LNCAP (cell line): ENCODE results near the gene MX2.

Experiments
- TF ChIP-seq, protein P1 (sequence below): fragments of 450-650 bp; IDR thresholded peaks from 2 replicates; pipeline ENCODE4 v1.5.1; 2017; ENCODE audit warnings: mild to moderate bottlenecking

Gene MX2

DNA sequence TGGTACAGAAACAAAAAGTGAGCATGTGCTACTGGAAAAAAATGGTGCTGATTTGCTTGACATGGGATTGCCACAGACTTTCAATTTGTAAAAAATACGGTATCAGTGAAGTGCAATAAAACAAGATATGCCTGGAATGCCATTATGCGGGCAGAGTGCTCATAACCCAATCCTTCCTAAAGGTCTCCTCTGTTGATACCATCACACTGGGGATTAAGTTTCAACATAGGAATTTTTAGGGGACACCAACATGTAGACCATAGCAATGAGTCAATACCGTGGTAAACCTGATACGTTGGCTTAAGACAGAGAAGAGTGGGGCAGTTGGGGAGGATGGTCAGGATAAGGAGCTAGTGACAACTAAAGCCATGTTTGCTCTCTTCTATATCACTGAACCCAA lies 84.8 kb downstream of the MX2 start:
- TF ChIP-seq, protein P1, sequence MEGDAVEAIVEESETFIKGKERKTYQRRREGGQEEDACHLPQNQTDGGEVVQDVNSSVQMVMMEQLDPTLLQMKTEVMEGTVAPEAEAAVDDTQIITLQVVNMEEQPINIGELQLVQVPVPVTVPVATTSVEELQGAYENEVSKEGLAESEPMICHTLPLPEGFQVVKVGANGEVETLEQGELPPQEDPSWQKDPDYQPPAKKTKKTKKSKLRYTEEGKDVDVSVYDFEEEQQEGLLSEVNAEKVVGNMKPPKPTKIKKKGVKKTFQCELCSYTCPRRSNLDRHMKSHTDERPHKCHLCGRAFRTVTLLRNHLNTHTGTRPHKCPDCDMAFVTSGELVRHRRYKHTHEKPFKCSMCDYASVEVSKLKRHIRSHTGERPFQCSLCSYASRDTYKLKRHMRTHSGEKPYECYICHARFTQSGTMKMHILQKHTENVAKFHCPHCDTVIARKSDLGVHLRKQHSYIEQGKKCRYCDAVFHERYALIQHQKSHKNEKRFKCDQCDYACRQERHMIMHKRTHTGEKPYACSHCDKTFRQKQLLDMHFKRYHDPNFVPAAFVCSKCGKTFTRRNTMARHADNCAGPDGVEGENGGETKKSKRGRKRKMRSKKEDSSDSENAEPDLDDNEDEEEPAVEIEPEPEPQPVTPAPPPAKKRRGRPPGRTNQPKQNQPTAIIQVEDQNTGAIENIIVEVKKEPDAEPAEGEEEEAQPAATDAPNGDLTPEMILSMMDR = no peak

DNA sequence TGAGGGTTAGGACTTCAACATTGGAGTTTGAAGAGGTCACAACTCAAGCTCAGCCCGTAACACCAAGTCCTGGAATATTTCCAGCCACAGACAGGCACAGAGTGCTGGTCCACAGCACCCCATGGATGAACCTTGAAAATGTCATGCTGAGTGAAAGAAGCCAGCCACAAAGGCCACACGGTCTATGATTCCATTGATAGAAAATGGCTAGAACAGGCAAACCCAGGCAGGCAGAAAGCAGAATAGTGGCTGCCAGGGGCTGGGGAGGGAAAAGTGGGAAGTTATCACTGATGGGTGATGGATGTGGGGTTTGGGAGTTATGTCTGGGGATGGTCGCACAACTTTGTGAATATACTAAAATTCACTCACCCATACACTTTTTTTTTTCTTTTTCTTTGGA lies 85.5 kb downstream of the MX2 start:
- TF ChIP-seq, protein P1 = no peak

DNA sequence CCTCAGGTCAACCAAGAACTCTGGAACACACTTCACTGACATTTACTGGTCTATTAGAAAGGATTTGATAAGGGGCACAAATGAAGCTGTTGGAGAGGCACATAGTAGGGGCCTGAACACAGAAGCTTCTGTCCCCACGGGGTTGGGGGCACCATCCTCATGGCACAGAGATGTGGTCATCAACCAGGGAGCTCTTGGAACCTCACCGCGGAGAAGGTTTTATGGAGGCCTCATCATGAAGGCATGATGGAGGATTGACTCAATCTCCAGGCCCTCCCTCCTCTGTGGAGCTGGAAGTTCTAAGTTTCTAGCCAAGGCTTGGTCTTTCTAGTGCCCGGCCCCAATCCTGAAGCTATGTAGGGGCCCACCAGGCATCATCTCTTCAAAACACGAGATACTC lies 87.8 kb downstream of the MX2 start:
- TF ChIP-seq, protein P1 = no peak

DNA sequence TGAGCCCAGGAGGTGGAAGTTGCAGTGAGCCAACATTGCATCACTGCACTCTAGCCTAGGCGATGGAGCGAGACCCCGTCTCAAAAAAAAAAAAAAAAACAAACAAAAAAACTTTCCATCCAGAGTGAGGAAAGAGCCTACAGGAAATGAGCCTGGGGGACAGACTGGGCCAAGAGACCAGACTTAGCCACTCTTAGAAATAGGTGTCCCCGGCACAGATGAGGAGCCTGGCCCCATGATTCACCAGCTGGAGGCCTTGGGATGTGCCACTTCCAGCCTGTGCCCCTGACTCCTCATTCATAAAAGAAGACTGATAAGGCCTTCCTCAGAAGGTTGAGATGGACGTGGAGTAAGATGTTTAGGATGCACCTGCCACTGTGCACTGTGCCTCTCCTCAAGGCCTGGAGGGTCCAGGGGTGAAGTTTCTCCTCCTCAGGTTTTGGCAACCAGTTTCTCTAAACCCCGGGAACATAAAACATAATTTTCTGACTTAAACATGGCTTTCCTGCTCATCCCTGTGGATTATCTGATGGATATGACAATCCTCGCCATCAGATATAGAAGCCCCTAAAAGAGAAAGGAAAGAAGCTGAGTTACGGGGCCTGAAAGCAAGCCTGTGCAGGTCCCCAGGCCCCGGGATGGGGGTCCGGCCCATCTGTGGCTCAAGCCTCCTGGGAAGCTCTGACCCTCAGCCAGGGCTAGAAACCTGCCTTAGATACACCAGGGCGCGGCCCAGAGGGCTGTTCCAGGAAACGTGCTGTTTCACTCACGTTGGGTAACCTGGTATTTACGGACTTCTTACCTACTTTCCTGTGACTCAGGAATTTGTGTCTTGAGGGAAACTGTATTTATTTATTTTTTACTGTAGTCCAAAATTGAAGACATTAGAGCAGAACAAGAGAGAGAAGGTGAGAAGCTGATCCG lies 90.2 kb downstream of the MX2 start:
- TF ChIP-seq, protein P1 = no peak

DNA sequence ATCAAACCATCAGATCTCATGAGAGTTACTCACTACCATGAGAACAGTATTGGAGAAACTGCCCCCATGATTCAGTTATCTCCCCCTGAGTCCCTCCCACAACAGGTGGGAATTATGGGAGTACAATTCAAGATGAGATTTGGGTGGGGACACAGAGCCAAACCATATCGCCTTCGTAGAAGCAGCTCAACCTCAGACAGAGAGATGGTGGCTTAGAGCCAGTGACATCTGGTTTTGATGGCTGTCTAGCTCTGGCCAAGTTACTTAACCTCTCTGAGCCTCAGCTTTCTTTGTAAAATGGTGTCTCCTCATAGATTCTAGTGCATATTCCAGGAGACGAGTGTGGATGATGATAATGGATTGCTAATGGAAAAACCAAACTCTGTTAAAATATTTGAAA lies 91.4 kb downstream of the MX2 start:
- TF ChIP-seq, protein P1 = no peak

DNA sequence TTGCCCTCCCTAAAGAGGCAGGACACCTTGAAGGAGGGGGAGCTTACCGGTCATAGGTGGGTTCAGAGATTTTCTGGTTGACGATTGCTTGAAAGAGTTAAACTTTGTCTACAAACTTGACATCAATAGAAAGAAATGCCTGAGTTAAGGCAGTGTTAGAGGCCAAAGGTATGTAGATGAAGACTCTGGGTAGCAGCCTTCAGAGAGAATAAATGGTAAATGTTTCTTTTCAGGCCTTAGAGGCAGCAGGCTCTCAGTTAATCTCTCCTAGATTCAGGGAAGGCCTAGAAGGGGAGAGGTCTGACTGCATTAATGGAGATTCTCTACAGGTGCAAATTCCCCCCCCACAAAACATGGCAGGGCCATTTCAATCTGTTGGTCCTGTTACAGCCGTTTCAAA lies 91.9 kb downstream of the MX2 start:
- TF ChIP-seq, protein P1 = no peak

DNA sequence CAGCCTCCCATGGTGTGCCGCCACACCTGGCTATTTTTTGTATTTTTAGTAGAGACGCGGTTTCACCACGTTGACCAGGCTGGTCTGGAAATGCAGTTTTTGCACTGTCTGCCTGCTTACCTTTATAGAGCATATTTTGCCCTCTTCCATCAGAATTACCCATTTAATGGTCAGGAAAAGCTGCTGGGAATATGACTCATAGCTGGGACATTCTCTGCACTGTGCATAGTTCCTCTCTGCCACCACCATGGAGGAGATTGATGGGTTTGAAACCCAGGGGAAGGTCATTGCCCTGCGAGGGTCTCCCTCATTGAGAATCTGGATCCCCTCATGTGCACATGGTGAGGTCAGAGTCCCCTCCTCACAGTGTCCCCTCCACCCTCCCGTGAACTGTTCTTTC lies 96.3 kb downstream of the MX2 start:
- TF ChIP-seq, protein P1 = no peak
